CD4-positive, alpha-beta T cell treated with Interleukin-15 for 1 hour (primary cell): ENCODE measurements around the gene ITPKB.
"Not testable (repeated sequence)": the region's sequence is repeated elsewhere in the genome, so short reads cannot be mapped to it uniquely, and the experiment has no call there.

Source experiments
- DNase-seq: peaks from one replicate; pipeline ENCODE4 v3.0.0-alpha.2; 2020

The ITPKB gene

GRCh38 chr1:226649244-226649643 is 89.8 kb downstream of the ITPKB start:
- DNase-seq: no peak

GRCh38 chr1:226648421-226648820 is 90.7 kb downstream of the ITPKB start:
- no peak for DNase-seq

GRCh38 chr1:226647719-226648118 is 91.4 kb downstream of the ITPKB start:
- DNase-seq: no peak

GRCh38 chr1:226646870-226647449 is 92.1 kb downstream of the ITPKB start:
- DNase-seq: no peak

- DNase-seq: no peak
Observed at GRCh38 chr1:226646026-226646869, 92.8 kb downstream of the ITPKB start.

- DNase-seq: no peak
Observed at GRCh38 chr1:226645279-226645976, 93.7 kb downstream of the ITPKB start.

- no peak for DNase-seq
Observed at GRCh38 chr1:226644541-226645176, 94.4 kb downstream of the ITPKB start.

- peak; percentile 63 for DNase-seq
Observed at GRCh38 chr1:226643611-226644540, 95.2 kb downstream of the ITPKB start.

- peak; percentile 59 for DNase-seq
Observed at GRCh38 chr1:226643177-226643576, 95.9 kb downstream of the ITPKB start.

- DNase-seq: no peak
Observed at GRCh38 chr1:226642421-226642820, 96.7 kb downstream of the ITPKB start.

GRCh38 chr1:226641671-226642231 is 97.3 kb downstream of the ITPKB start:
- DNase-seq: no peak

- no peak for DNase-seq
Observed at GRCh38 chr1:226640321-226641136, 98.6 kb downstream of the ITPKB start.

GRCh38 chr1:226639631-226640061 is 99.4 kb downstream of the ITPKB start:
- DNase-seq: no peak

GRCh38 chr1:226639206-226639605 is 99.9 kb downstream of the ITPKB start:
- DNase-seq: not testable (repeated sequence)

GRCh38 chr1:226638608-226639007 is 100.5 kb downstream of the ITPKB start:
- no peak for DNase-seq

GRCh38 chr1:226638001-226638601 is 101.0 kb downstream of the ITPKB start:
- DNase-seq: peak; percentile 5

- peak; percentile 15 for DNase-seq
Observed at GRCh38 chr1:226637147-226637935, 101.7 kb downstream of the ITPKB start.

GRCh38 chr1:226636847-226637096 is 102.3 kb downstream of the ITPKB start:
- DNase-seq: no peak

GRCh38 chr1:226635456-226635941 is 103.6 kb downstream of the ITPKB start:
- peak; percentile 19 for DNase-seq
